HepG2 (cell line): ENCODE results near the gene PDSS2. TPM values are rescaled to one million over a fixed set of nuclear protein-coding genes. Genes with fewer than 3 reads are reported as not detected.

Source experiments
- HIVEP1 ChIP-seq: sonication (generic); formaldehyde crosslinking; IDR thresholded peaks from 2 replicates; pipeline ENCODE4 v1.4.0; 2020; ENCODE audit warnings: mild to moderate bottlenecking, missing genetic modification reagents
- NFKBIZ ChIP-seq: IDR thresholded peaks from 2 replicates; pipeline ENCODE4 v1.6.1; 2018; ENCODE audit warnings: missing genetic modification reagents, missing compliant biosample characterization
- PLSCR1 ChIP-seq: sonication (generic); formaldehyde crosslinking; IDR thresholded peaks from 2 replicates; pipeline ENCODE4 v1.5.0; 2020; ENCODE audit warnings: missing genetic modification reagents, mild to moderate bottlenecking, borderline replicate concordance
- SKIL ChIP-seq: sonication (generic); formaldehyde crosslinking; IDR thresholded peaks from 2 replicates; pipeline ENCODE4 v1.8.0; 2022; ENCODE audit warnings: missing genetic modification reagents, mild to moderate bottlenecking, moderate library complexity, borderline replicate concordance
- SNAPC4 ChIP-seq: sonication (generic); formaldehyde crosslinking; IDR thresholded peaks from 2 replicates; pipeline ENCODE4 v1.4.0; 2020; ENCODE audit warnings: mild to moderate bottlenecking, missing genetic modification reagents
- SOX6 ChIP-seq, 2 experiments: fragments of 450-650 bp in 1 of 2; sonication (generic) in 1 of 2; formaldehyde crosslinking in 1 of 2; IDR thresholded peaks; 2 replicates each; pipeline versions ENCODE4 v1.4.0 to v1.6.1; 2017 to 2020; ENCODE audit warnings: antibody characterized with exemption in 1 of 2, mild to moderate bottlenecking in 1 of 2, missing genetic modification reagents in 1 of 2
- SPEN ChIP-seq: sonication (generic); formaldehyde crosslinking; IDR thresholded peaks from 2 replicates; pipeline ENCODE4 v1.5.1; 2020; ENCODE audit warnings: low read depth, mild to moderate bottlenecking, missing genetic modification reagents
- TAF1 ChIP-seq: sonication (generic); formaldehyde crosslinking; IDR thresholded peaks from 2 replicates; pipeline ENCODE4 v1.4.0; 2020; ENCODE audit warnings: missing genetic modification reagents
- ZFP1 ChIP-seq: IDR thresholded peaks from 2 replicates; pipeline ENCODE4 v1.6.1; 2016
- ZFP91 ChIP-seq: sonication (generic); formaldehyde crosslinking; IDR thresholded peaks from 2 replicates; pipeline ENCODE4 v1.9.0; 2022; ENCODE audit warnings: missing genetic modification reagents, mild to moderate bottlenecking, borderline replicate concordance
- ZFY ChIP-seq: sonication (generic); formaldehyde crosslinking; IDR thresholded peaks from 2 replicates; pipeline ENCODE4 v1.4.0; 2020; ENCODE audit warnings: missing genetic modification reagents
- ZNF317 ChIP-seq: sonication (generic); formaldehyde crosslinking; IDR thresholded peaks from 2 replicates; pipeline ENCODE4 v1.5.0; 2020; ENCODE audit warnings: mild to moderate bottlenecking, missing genetic modification reagents
- ZNF687 ChIP-seq: sonication (generic); formaldehyde crosslinking; IDR thresholded peaks from 2 replicates; pipeline ENCODE4 v1.5.1; 2020; ENCODE audit warnings: mild to moderate bottlenecking, missing genetic modification reagents, moderate library complexity
- ZNF775 ChIP-seq: sonication (generic); formaldehyde crosslinking; IDR thresholded peaks from 2 replicates; pipeline ENCODE4 v1.4.0; 2020; ENCODE audit warnings: missing genetic modification reagents, mild to moderate bottlenecking, moderate library complexity, borderline replicate concordance
- ZNF891 ChIP-seq: sonication (generic); formaldehyde crosslinking; IDR thresholded peaks from 2 replicates; pipeline ENCODE4 v1.5.0; 2020; ENCODE audit warnings: mild to moderate bottlenecking, missing genetic modification reagents
- polyA plus RNA-seq, 8 experiments: library from polyadenylated mRNA; depleted of rRNA in 3 of 8; stranded (reverse) in 7 of 8; unstranded in 1 of 8; fragments of >200 nt; fragmentation: Illumina TruSeq in 4 of 8; extraction: Trizol in 4 of 8; gene quantifications; 2 replicates each; pipeline versions ENCODE4 v1.2.1 to v1.2.3, GENCODE V29; 2011 to 2016; ENCODE audit warnings: low read depth in 4 of 8, missing spikeins in 1 of 8, mixed read lengths in 1 of 8; ENCODE audit not compliant: insufficient read depth in 1 of 8
- total RNA-seq, 5 experiments: library from RNA; depleted of rRNA; stranded (reverse); fragments of >200 nt; fragmentation: Illumina TruSeq; extraction: Trizol; gene quantifications; 2 replicates each; pipeline ENCODE4 v1.2.3, GENCODE V29; 2016; ENCODE audit warnings: low read depth in 1 of 5

PDSS2 gene
- total and polyA plus RNA-seq, 2 of the 13 experiments (the other 11 are each of a cell fraction or from before 2014, with no cell fraction given) = 16.2 to 17.0 TPM

- TF ChIP-seq ZNF317 (peak; percentile 22; the same call in 1 of the 2 replicates), SOX6 (IDR thresholded peaks at IDR 0.05) (no peak), SOX6 (CRISPR knock-in tag; IDR thresholded peaks at IDR 0.05) (peak; percentile 48), ZFP91 (CRISPR knock-in tag) (peak; percentile 61; the same call in 1 of the 2 replicates), HIVEP1 (CRISPR knock-in tag) (0 out of 2 replicates have a peak, but pooled peaks have one; percentile 16), ZNF775 (no peak), ZFY (CRISPR knock-in tag) (peak; percentile 57), ZNF891 (CRISPR knock-in tag) (peak; percentile 49; the same call in 1 of the 2 replicates), SPEN (0 out of 2 replicates have a peak, but pooled peaks have one; percentile 24), SKIL (CRISPR knock-in tag) (no peak), TAF1 (peak; percentile 40; the same call in 1 of the 2 replicates), ZFP1 (CRISPR knock-in tag) (no peak), SNAPC4 (CRISPR knock-in tag) (no peak), PLSCR1 (CRISPR knock-in tag) (no peak), NFKBIZ (CRISPR knock-in tag) (no peak), ZNF687 (CRISPR knock-in tag) (peak; percentile 72)
Observed at GRCh38 chr6:107491138-107491609, 31.8 kb upstream of the PDSS2 start (continued).
